GM13976 (cell line): ENCODE measurements around the gene YAP1.

ENCODE experiments used
- DNase-seq: peaks from one replicate; pipeline ENCODE4 v3.0.0; 2012; ENCODE audit warnings: low spot score
- in situ Hi-C: fragments of 300-500 bp; cut with MboI; formaldehyde crosslinking; loops from one replicate; pipeline ENCODE4 v1.12.0; 2022; ENCODE audit warnings: low sequenced_read_pairs, mixed read lengths, inconsistent platforms; ENCODE audit not compliant: unreplicated experiment
- TF ChIP-seq, protein P1 (sequence below): IDR thresholded peaks from 2 replicates; pipeline ENCODE4 v1.5.1; 2012; ENCODE audit warnings: borderline replicate concordance, mild to moderate bottlenecking; ENCODE audit not compliant: insufficient read depth; ENCODE audit errors: extremely low read depth, missing control alignments, control extremely low read depth

The YAP1 gene

DNA sequence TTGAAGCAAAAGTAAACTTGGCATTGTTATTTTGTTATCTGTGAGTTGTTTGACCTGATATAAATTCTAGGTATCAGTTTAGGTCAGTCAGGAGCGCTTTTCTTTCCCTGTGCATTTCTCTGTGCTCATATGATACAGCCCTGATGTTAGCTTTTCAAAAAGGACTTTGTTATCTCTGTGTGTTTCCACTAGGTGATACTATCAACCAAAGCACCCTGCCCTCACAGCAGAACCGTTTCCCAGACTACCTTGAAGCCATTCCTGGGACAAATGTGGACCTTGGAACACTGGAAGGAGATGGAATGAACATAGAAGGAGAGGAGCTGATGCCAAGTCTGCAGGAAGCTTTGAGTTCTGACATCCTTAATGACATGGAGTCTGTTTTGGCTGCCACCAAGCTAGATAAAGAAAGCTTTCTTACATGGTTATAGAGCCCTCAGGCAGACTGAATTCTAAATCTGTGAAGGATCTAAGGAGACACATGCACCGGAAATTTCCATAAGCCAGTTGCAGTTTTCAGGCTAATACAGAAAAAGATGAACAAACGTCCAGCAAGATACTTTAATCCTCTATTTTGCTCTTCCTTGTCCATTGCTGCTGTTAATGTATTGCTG, 119.4 kb downstream of the YAP1 start:
- no peak for DNase-seq
- in situ Hi-C loops: no loop called here
- TF ChIP-seq, protein P1, sequence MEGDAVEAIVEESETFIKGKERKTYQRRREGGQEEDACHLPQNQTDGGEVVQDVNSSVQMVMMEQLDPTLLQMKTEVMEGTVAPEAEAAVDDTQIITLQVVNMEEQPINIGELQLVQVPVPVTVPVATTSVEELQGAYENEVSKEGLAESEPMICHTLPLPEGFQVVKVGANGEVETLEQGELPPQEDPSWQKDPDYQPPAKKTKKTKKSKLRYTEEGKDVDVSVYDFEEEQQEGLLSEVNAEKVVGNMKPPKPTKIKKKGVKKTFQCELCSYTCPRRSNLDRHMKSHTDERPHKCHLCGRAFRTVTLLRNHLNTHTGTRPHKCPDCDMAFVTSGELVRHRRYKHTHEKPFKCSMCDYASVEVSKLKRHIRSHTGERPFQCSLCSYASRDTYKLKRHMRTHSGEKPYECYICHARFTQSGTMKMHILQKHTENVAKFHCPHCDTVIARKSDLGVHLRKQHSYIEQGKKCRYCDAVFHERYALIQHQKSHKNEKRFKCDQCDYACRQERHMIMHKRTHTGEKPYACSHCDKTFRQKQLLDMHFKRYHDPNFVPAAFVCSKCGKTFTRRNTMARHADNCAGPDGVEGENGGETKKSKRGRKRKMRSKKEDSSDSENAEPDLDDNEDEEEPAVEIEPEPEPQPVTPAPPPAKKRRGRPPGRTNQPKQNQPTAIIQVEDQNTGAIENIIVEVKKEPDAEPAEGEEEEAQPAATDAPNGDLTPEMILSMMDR: no peak

DNA sequence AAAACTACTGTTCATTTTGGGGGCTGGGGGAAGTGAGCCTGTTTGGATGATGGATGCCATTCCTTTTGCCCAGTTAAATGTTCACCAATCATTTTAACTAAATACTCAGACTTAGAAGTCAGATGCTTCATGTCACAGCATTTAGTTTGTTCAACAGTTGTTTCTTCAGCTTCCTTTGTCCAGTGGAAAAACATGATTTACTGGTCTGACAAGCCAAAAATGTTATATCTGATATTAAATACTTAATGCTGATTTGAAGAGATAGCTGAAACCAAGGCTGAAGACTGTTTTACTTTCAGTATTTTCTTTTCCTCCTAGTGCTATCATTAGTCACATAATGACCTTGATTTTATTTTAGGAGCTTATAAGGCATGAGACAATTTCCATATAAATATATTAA, 119.9 kb downstream of the YAP1 start:
- no peak for DNase-seq
- TF ChIP-seq, protein P1: no peak
- in situ Hi-C loops: no loop called here

DNA sequence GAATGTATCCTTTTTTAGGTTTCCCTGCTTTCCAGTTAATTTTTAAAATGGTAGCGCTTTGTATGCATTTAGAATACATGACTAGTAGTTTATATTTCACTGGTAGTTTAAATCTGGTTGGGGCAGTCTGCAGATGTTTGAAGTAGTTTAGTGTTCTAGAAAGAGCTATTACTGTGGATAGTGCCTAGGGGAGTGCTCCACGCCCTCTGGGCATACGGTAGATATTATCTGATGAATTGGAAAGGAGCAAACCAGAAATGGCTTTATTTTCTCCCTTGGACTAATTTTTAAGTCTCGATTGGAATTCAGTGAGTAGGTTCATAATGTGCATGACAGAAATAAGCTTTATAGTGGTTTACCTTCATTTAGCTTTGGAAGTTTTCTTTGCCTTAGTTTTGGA, 120.7 kb downstream of the YAP1 start:
- no peak for DNase-seq
- in situ Hi-C loops: no loop called here
- TF ChIP-seq, protein P1: no peak

DNA sequence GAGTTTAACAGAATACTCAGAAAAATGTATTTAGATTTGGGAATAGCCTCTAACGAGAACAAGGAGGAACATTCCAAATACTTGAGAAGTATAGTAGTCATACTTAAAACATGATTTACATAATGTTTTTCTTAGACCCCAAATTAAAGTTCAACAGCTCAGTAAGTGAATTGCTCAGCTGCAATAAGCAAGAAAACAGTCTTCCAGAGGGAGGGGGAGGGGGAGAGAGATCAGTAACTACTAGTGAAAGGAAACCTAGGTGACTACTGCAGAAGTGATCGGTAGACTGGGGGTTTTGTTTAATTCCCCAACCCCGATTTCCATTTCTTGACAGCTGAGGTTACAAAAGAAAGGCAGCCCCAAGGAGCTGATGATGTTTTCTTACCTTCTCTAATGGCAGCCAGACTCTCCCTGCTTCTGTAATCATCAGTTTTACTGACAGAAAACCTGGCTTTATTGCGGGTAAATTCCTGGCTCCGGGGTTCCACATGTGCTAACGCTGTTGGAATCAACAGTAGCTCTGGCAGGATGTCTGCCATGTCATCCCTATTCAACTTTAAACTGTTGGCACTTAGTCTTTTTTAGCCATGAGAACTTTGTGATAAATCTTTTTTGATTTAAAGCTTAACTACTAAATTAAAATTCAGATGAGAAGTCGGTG, 124.7 kb downstream of the YAP1 start:
- DNase-seq: no peak
- TF ChIP-seq, protein P1: no peak
- in situ Hi-C loops: no loop called here

DNA sequence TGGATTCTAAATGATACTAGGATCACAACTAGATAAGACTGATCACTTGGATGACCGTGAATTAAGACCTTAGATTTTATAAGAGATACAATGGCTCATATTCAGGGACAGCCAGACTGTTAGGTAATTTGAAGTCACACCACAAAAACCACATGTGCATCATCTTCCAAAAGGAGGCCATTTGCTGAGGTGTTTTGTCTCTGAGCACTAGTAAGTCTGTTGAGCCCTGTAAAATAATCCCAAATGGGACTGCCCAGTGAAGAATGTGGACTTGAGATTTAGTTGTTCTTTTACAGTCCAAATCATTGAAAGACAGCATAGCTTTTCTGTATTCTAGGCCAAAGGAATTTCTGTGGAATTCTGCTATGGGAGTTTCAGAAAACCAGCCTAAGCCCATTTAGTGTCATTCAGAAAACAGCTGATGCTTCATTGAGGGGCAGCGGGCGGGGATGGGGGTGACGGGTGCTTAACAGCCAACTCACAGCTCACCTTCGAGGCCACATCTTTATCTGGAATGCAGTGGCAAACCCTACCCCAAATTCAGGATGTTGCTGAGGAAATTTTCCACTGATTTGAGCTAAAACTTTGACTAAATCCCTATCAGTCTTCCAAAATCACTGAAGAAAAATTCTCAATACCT, 127.0 kb downstream of the YAP1 start:
- in situ Hi-C loops: no loop called here
- DNase-seq: no peak
- TF ChIP-seq, protein P1: no peak

DNA sequence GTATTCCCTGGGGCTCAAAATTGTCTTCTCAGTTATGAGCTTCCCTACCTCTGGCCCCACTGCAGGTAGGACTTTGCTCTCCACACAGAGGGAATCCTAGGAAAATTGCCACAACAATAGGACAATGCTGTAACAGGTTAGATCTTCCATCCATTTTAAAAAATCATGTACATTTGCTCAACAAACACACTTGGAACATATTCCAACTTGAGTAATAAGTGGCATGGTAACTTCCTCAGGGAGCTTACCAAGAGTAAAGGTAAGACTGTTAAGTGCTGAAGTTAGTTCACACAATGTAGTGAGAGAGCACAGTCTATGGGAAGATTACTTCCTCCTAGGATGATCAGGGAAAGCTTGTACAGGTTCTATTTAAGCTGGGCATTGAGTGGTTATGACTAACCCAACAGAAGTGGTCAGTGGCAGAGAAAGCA, 128.2 kb downstream of the YAP1 start:
- DNase-seq: no peak
- TF ChIP-seq, protein P1: no peak
- in situ Hi-C loops: no loop called here
